H9 (cell line): ENCODE measurements around the gene TRAF3. TPM values are rescaled to one million over a fixed set of nuclear protein-coding genes. Genes with fewer than 3 reads are reported as not detected.
"Not testable (repeated sequence)": the region's sequence is repeated elsewhere in the genome, so short reads cannot be mapped to it uniquely, and the experiment has no call there.

ENCODE experiments used
- DNase-seq: peaks from one replicate; pipeline ENCODE4 v3.0.0-alpha.2; 2017
- H2AFZ ChIP-seq: one replicate; pipeline ENCODE4 v1.6.1; 2013; ENCODE audit warnings: mild to moderate bottlenecking, low read length, control low read depth, moderate library complexity
- H2AK5ac ChIP-seq: 2 replicates; pipeline ENCODE4 v1.6.1; 2013; ENCODE audit warnings: low read length, control low read depth, mixed read lengths; ENCODE audit not compliant: insufficient read length
- H2BK120ac ChIP-seq: one replicate; pipeline ENCODE4 v1.6.1; 2013; ENCODE audit warnings: low read depth, mild to moderate bottlenecking, low read length, control low read depth, inconsistent platforms; ENCODE audit not compliant: poor library complexity, severe bottlenecking
- H2BK12ac ChIP-seq: 2 replicates; pipeline ENCODE4 v1.6.1; 2013; ENCODE audit warnings: low read length, control low read depth, mixed read lengths, low read depth; ENCODE audit not compliant: insufficient read length
- H2BK15ac ChIP-seq: 2 replicates; pipeline ENCODE4 v1.6.1; 2013; ENCODE audit warnings: low read depth, low read length, control low read depth
- H2BK20ac ChIP-seq: one replicate; pipeline ENCODE4 v1.6.1; 2013; ENCODE audit warnings: low read depth, mild to moderate bottlenecking, low read length, control low read depth, inconsistent platforms; ENCODE audit not compliant: poor library complexity, severe bottlenecking
- H2BK5ac ChIP-seq: 2 replicates; pipeline ENCODE4 v1.6.1; 2013; ENCODE audit warnings: low read length, control low read depth, mixed read lengths; ENCODE audit not compliant: insufficient read length
- H3K14ac ChIP-seq: 2 replicates; pipeline ENCODE4 v1.6.1; 2013; ENCODE audit warnings: low read length, control low read depth; ENCODE audit not compliant: insufficient read depth
- H3K18ac ChIP-seq: 2 replicates; pipeline ENCODE4 v1.6.1; 2013; ENCODE audit warnings: low read depth, mild to moderate bottlenecking, mixed read lengths, low read length, control low read depth; ENCODE audit not compliant: insufficient read length
- H3K23ac ChIP-seq: 2 replicates; pipeline ENCODE4 v1.6.1; 2013; ENCODE audit warnings: low read length, control low read depth, mixed read lengths, low read depth; ENCODE audit not compliant: insufficient read length
- H3K23me2 ChIP-seq: 2 replicates; pipeline ENCODE4 v1.6.1; 2013; ENCODE audit warnings: low read depth, mild to moderate bottlenecking, mixed read lengths, low read length, control low read depth; ENCODE audit not compliant: insufficient read length, poor library complexity, severe bottlenecking
- H3K27ac ChIP-seq: 2 replicates; pipeline ENCODE4 v1.5.1; 2013; ENCODE audit warnings: low read length, control low read depth, mixed read lengths, low read depth; ENCODE audit not compliant: insufficient read length
- H3K27me3 ChIP-seq: 2 replicates; pipeline ENCODE4 v1.6.1; 2013; ENCODE audit warnings: low read length, control low read depth, inconsistent platforms; ENCODE audit not compliant: insufficient read depth
- H3K4ac ChIP-seq: 2 replicates; pipeline ENCODE4 v1.6.1; 2013; ENCODE audit warnings: low read depth, mild to moderate bottlenecking, control low read depth, inconsistent platforms, low read length, moderate library complexity
- H3K4me1 ChIP-seq: 2 replicates; pipeline ENCODE4 v1.6.1; 2013; ENCODE audit warnings: low read length, control low read depth, inconsistent platforms; ENCODE audit not compliant: insufficient read depth
- H3K4me2 ChIP-seq: 2 replicates; pipeline ENCODE4 v1.6.1; 2013; ENCODE audit warnings: low read length, control low read depth, mixed read lengths; ENCODE audit not compliant: insufficient read length, insufficient read depth
- H3K56ac ChIP-seq: 2 replicates; pipeline ENCODE4 v1.6.1; 2013; ENCODE audit warnings: low read depth, mild to moderate bottlenecking, mixed read lengths, low read length, control low read depth; ENCODE audit not compliant: insufficient read length
- H3K79me1 ChIP-seq: 2 replicates; pipeline ENCODE4 v1.6.1; 2013; ENCODE audit warnings: low read depth, mild to moderate bottlenecking, moderate library complexity, low read length, control low read depth, inconsistent platforms; ENCODE audit not compliant: insufficient read depth, poor library complexity, severe bottlenecking
- H3K79me2 ChIP-seq: 2 replicates; pipeline ENCODE4 v1.6.1; 2013; ENCODE audit warnings: low read length, control low read depth, inconsistent platforms; ENCODE audit not compliant: insufficient read depth
- H3K9ac ChIP-seq: 2 replicates; pipeline ENCODE4 v1.6.1; 2013; ENCODE audit warnings: low read length, control low read depth, mixed read lengths; ENCODE audit not compliant: insufficient read length; ENCODE audit errors: extremely low read depth
- H3K9me3 ChIP-seq: one replicate; pipeline ENCODE4 v1.6.1; 2013; ENCODE audit warnings: low read depth, low read length, inconsistent platforms; ENCODE audit not compliant: control insufficient read depth
- H3T11ph ChIP-seq: one replicate; pipeline ENCODE4 v1.6.1; 2013; ENCODE audit warnings: mild to moderate bottlenecking, low read length, control low read depth, inconsistent platforms
- H4K20me1 ChIP-seq: one replicate; pipeline ENCODE4 v1.6.1; 2013; ENCODE audit not compliant: control insufficient read depth, insufficient read length, insufficient read depth
- H4K5ac ChIP-seq: 2 replicates; pipeline ENCODE4 v1.6.1; 2013; ENCODE audit warnings: low read depth, mild to moderate bottlenecking, mixed read lengths, low read length, control low read depth; ENCODE audit not compliant: insufficient read length
- H4K8ac ChIP-seq: replicated peaks from 2 replicates; pipeline ENCODE4 v1.6.1; 2013; ENCODE audit warnings: low read length, control low read depth, mixed read lengths, low read depth; ENCODE audit not compliant: insufficient read length
- H4K91ac ChIP-seq: 2 replicates; pipeline ENCODE4 v1.6.1; 2013; ENCODE audit warnings: low read depth, mild to moderate bottlenecking, moderate library complexity, mixed read lengths, low read length, control low read depth; ENCODE audit not compliant: insufficient read length
- H3K27ac Mint-ChIP-seq, 3 experiments: 2 replicates in 2 of 3; 3 replicates in 1 of 3; pipeline ENCODE4 v1.8.0; 2020 to 2021; ENCODE audit warnings: mixed read lengths in 3 of 3, mild to moderate bottlenecking in 1 of 3, moderate library complexity in 1 of 3
- H3K27me3 Mint-ChIP-seq: 2 replicates; pipeline ENCODE4 v1.8.0; 2021; ENCODE audit warnings: low read depth, mild to moderate bottlenecking, moderate library complexity, mixed read lengths
- H3K36me3 Mint-ChIP-seq, 3 experiments: 2 replicates in 2 of 3; 3 replicates in 1 of 3; pipeline ENCODE4 v1.8.0; 2020 to 2021; ENCODE audit warnings: low read depth in 3 of 3, mixed read lengths in 3 of 3; ENCODE audit not compliant: insufficient read depth in 1 of 3
- H3K4me1 Mint-ChIP-seq, 2 experiments: 2 replicates each; pipeline ENCODE4 v1.8.0; 2020; ENCODE audit warnings: mixed read lengths in 2 of 2
- H3K4me3 Mint-ChIP-seq, 2 experiments: 2 replicates in 1 of 2; 3 replicates in 1 of 2; pipeline ENCODE4 v1.8.0; 2020 to 2021; ENCODE audit warnings: mild to moderate bottlenecking in 2 of 2, mixed read lengths in 2 of 2, moderate library complexity in 1 of 2
- H3K9me3 Mint-ChIP-seq, 2 experiments: 2 replicates in 1 of 2; 3 replicates in 1 of 2; pipeline ENCODE4 v1.8.0; 2020; ENCODE audit warnings: mild to moderate bottlenecking in 2 of 2, mixed read lengths in 2 of 2, moderate library complexity in 1 of 2
- WGBS: extraction: QIAGEN DNeasy Blood & Tissue Kit; methylation state at CpG from one replicate; pipeline ENCODE4 v1.1.7; 2013; ENCODE audit warnings: missing lambda C conversion rate, low lambda C conversion rate, mixed read lengths; ENCODE audit not compliant: insufficient read length; ENCODE audit errors: extremely low coverage; 5-methylcytosine and 5-hydroxymethylcytosine counted together
- total RNA-seq: library from RNA; stranded (reverse); gene quantifications from 2 replicates; pipeline ENCODE4 v1.2.1, GENCODE V29; 2021
- TF ChIP-seq, protein P1 (sequence below): fragments of 200-600 bp; sonication (generic); conservative IDR thresholded peaks from 3 replicates; pipeline ENCODE4 v1.8.0; 2021; ENCODE audit warnings: antibody characterized with exemption, mild to moderate bottlenecking

TRAF3 gene
- total RNA-seq, 1 experiment from 2014 or later: 9.6 TPM

DNA sequence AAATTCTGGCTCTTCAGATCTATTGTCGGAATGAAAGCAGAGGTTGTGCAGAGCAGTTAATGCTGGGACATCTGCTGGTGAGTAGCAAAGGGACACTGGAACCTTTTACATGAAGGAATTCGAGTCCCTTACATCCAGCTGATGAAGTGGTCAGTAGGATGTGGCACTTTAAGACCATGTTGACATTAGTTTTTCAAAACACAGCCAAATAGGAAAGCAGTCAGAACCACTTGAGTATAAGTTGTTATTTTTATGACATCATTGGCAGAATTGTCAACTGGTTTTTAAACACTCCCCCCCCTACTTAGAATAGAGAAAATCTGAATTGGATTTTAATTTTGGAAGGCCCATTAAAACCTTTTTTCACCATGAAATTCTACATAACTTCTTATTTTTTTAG lies 98.4 kb downstream of the TRAF3 start:
- H3K4me3 Mint-ChIP-seq: no peak overlapping the region

DNA sequence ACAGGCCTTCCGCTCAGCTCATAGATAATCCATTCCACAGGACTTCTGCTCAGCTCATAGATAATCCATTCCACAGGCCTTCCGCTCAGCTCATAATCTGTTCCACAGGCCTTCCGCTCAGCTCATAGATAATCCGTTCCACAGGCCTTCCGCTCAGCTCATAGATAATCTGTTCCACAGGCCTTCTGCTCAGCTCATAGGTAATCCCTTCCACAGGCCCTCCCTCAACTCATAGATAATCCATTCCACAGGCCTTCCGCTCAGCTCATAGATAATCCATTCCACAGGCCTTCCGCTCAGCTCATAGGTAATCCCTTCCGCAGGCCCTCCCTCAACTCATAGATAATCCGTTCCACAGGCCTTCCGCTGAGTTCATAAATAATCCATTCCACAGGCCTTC lies 100.3 kb downstream of the TRAF3 start:
- not testable (repeated sequence) for H3K56ac ChIP-seq, H3K9ac ChIP-seq, H3K27ac ChIP-seq, H4K5ac ChIP-seq, H3K4me2 ChIP-seq, H3K14ac ChIP-seq, H2BK20ac ChIP-seq, H3K27me3 Mint-ChIP-seq, H3K27ac Mint-ChIP-seq, H3K4ac ChIP-seq, H3K4me1 ChIP-seq, H2AK5ac ChIP-seq, H3K4me1 Mint-ChIP-seq, H3K9me3 ChIP-seq, H3K4me3 Mint-ChIP-seq, H3K9me3 Mint-ChIP-seq, H2BK12ac ChIP-seq, DNase-seq, H2BK5ac ChIP-seq, H2AFZ ChIP-seq, H4K8ac ChIP-seq, H4K91ac ChIP-seq, H2BK15ac ChIP-seq, H4K20me1 ChIP-seq, H3K18ac ChIP-seq, H3K79me1 ChIP-seq, H3T11ph ChIP-seq, H2BK120ac ChIP-seq, H3K23me2 ChIP-seq, H3K79me2 ChIP-seq, H3K23ac ChIP-seq, H3K27me3 ChIP-seq, H3K36me3 Mint-ChIP-seq
- WGBS: no CpG with 5 or more reads among the region's 10 CpGs

More for the DNA sequence above, 98.4 kb downstream of the TRAF3 start:
- H3K9me3 Mint-ChIP-seq: no peaks in the 10 kb centered on the region
- H3K36me3 Mint-ChIP-seq: peaks cover 0 to 14% (median 0%) of the 10 kb centered on the region in 3 experiments; a peak in 2 of 7 replicates
- H3K56ac ChIP-seq: no peak overlapping the region
- no peak overlapping the region for H2AK5ac ChIP-seq
- H3T11ph ChIP-seq: no peak overlapping the region
- H3K27ac ChIP-seq: no peak overlapping the region
- H2BK15ac ChIP-seq: no peak overlapping the region
- no peaks in the 10 kb centered on the region for H3K79me1 ChIP-seq
- H3K9ac ChIP-seq: no peak overlapping the region
- no peak overlapping the region for H3K18ac ChIP-seq
- no CpG with 5 or more reads among the region's 2 CpGs for WGBS
- no peak for DNase-seq
- no peaks in the 10 kb centered on the region for H3K27me3 Mint-ChIP-seq
- no peak overlapping the region for H4K8ac ChIP-seq
- no peaks in the 10 kb centered on the region for H4K20me1 ChIP-seq
- no peak overlapping the region for H2AFZ ChIP-seq
- H3K14ac ChIP-seq: no peak overlapping the region
- no peak overlapping the region for H3K4me2 ChIP-seq
- no peak overlapping the region for H3K23ac ChIP-seq
- H3K4ac ChIP-seq: no peak overlapping the region
- H2BK20ac ChIP-seq: no peak overlapping the region
- H2BK12ac ChIP-seq: no peak overlapping the region
- no peaks in the 10 kb centered on the region for H3K27me3 ChIP-seq
- peaks cover 13% of the 10 kb centered on the region in 2 experiments for H3K4me1 Mint-ChIP-seq
- no peaks in the 10 kb centered on the region for H3K4me1 ChIP-seq
- no peaks in the 10 kb centered on the region for H3K9me3 ChIP-seq
- TF ChIP-seq, protein P1, sequence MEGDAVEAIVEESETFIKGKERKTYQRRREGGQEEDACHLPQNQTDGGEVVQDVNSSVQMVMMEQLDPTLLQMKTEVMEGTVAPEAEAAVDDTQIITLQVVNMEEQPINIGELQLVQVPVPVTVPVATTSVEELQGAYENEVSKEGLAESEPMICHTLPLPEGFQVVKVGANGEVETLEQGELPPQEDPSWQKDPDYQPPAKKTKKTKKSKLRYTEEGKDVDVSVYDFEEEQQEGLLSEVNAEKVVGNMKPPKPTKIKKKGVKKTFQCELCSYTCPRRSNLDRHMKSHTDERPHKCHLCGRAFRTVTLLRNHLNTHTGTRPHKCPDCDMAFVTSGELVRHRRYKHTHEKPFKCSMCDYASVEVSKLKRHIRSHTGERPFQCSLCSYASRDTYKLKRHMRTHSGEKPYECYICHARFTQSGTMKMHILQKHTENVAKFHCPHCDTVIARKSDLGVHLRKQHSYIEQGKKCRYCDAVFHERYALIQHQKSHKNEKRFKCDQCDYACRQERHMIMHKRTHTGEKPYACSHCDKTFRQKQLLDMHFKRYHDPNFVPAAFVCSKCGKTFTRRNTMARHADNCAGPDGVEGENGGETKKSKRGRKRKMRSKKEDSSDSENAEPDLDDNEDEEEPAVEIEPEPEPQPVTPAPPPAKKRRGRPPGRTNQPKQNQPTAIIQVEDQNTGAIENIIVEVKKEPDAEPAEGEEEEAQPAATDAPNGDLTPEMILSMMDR: no peak
- no peak overlapping the region for H4K5ac ChIP-seq
- H3K27ac Mint-ChIP-seq: no peak overlapping the region
- no peak overlapping the region for H2BK5ac ChIP-seq
- no peaks in the 10 kb centered on the region for H3K79me2 ChIP-seq
- H4K91ac ChIP-seq: no peak overlapping the region
- H3K23me2 ChIP-seq: no peaks in the 10 kb centered on the region
- no peak overlapping the region for H2BK120ac ChIP-seq
